ENCODE data around the gene SULT2B1. TPM values are rescaled to one million over a fixed set of nuclear protein-coding genes. Genes with fewer than 3 reads are reported as not detected.

SULT2B1 gene
- total and polyA plus RNA-seq, 2 of the 4 experiments (the other 2 are of a cell fraction): 0.09 TPM; not detected in 1

DNA sequence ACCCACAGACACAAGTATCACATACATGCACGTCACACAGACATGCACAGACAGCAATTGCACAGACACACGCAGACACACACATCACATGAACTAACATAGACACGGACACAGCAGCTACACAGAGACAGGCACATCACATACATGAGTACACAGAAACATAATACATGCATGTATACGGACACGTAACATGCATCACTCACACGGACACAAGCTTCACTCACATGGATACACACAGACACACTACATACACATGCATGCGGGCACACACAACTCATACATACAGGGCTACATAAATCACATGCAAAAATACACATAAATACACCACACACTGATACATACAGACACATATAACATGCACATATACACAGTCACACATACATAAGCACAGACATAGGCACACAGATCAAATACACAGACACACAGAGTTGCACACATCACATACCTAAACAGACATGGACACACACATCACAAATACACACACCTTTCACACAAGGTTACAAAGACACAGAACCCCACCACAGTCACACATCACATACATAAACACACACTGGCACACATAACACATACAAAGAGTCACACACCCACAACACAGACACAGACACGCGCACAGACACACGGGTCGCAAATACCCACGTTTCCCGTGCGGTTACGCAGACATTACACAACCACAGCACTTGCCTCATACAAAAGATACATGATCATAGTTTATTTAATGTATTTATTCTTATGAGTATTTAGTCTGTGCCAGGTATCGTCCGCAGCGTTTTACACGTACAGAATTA lies 39.3 kb upstream of the SULT2B1 start:
- peak overlapping the region; percentile 37; the same call in 1 of the 2 replicates for H3K23ac ChIP-seq (ENCODE audit: low read depth, low read length)
- intact Hi-C loops (cut with micrococcal nuclease): loop anchor here (5.0 kb wide), 1 partner anchor 40 kb away; the partner anchor contains the start of gene SULT2B1
- no peak overlapping the region for H2AK9ac ChIP-seq (replicated peaks; ENCODE audit: low read depth, low read length, poor library complexity)
- no peaks in the 10 kb centered on the region for H3K9me1 ChIP-seq (ENCODE audit: insufficient read depth, low read length)
- in situ Hi-C loops (cut with MboI; ENCODE audit: low sequenced_read_pairs): no loop called here
- no peak overlapping the region for H2BK120ac ChIP-seq (ENCODE audit: low read depth, low read length)
- no peaks in the 10 kb centered on the region for H3K9me3 ChIP-seq (ENCODE audit: control insufficient read depth, insufficient read depth, low read length)
- no peak overlapping the region for H3K9ac ChIP-seq (ENCODE audit: low read depth, low read length)
- H2BK5ac ChIP-seq (ENCODE audit: low read depth, low read length, poor library complexity, severe bottlenecking): no peak overlapping the region
- no peak overlapping the region for H2BK20ac ChIP-seq (ENCODE audit: low read depth, low read length)
- WGBS, 2 experiments (ENCODE audit: extremely low coverage in 2 of 2, insufficient read length in 1 of 2): 49% methylated on average over 5 of the region's 19 CpGs; no CpG with 5 or more reads in 1 of the 2 experiments
- no peaks in the 10 kb centered on the region for H3K36me3 ChIP-seq (ENCODE audit: control insufficient read depth, insufficient read depth, low read length)
- no peak overlapping the region for H3K4me3 ChIP-seq (ENCODE audit: insufficient read depth, low read depth, low read length)
- H4K5ac ChIP-seq (ENCODE audit: low read depth, low read length): no peak overlapping the region
- POLR2A ChIA-PET (ENCODE audit: unreplicated experiment): no interaction called here
- no peaks in the 10 kb centered on the region for H3K4me1 ChIP-seq (ENCODE audit: control insufficient read depth, insufficient read depth, low read length)
- no peak overlapping the region for H4K91ac ChIP-seq (ENCODE audit: insufficient read depth, low read depth, low read length)
- no peak overlapping the region for H3K4ac ChIP-seq (ENCODE audit: low read depth, low read length)
- H2AK5ac ChIP-seq (ENCODE audit: low read depth, low read length): no peak overlapping the region; the same call in 1 of the 2 replicates
- H3K14ac ChIP-seq (replicated peaks; ENCODE audit: low read depth, low read length): no peak overlapping the region
- peaks cover 21% of the 10 kb centered on the region for H3K27me3 ChIP-seq (ENCODE audit: control insufficient read depth, insufficient read depth, low read length)
- H3K79me1 ChIP-seq (ENCODE audit: low read depth in 1 of 2, low read length in 2 of 2): no peaks in the 10 kb centered on the region
- no peak overlapping the region for H2BK15ac ChIP-seq (ENCODE audit: low read depth, low read length)
- H3K18ac ChIP-seq (ENCODE audit: low read depth, low read length): no peak overlapping the region
- H4K8ac ChIP-seq (ENCODE audit: low read depth in 2 of 2, low read length in 2 of 2): no peak overlapping the region; a peak in 1 of 4 replicates
- no peak overlapping the region for H3K4me2 ChIP-seq (ENCODE audit: low read depth, low read length)
- H3K27ac ChIP-seq (ENCODE audit: insufficient read depth, low read length): no peak overlapping the region
- H2AFZ ChIP-seq (replicated peaks; ENCODE audit: low read length, poor library complexity): no peak overlapping the region
- ATAC-seq (ENCODE audit: low read depth): no peak
- BruUV-seq (replicated peaks): no TSS peak
- H3K56ac ChIP-seq (ENCODE audit: extremely low read depth, insufficient read depth, low read length): no peak overlapping the region
- CTCF ChIA-PET: no interaction called here
- H4K20me1 ChIP-seq (ENCODE audit: insufficient read depth, low read length): no peaks in the 10 kb centered on the region
- dilution Hi-C loops (cut with HindIII; ENCODE audit: low sequenced_read_pairs, unreplicated experiment): no loop called here
- TF ChIP-seq FOS (IDR thresholded peaks at IDR 0.05; ENCODE audit: low read depth, low read length): no peak
- peak; percentile 42; the same call in 1 of the 2 replicates for TF ChIP-seq CEBPB (IDR thresholded peaks at IDR 0.05; ENCODE audit: low read depth, low read length)
- no peak for TF ChIP-seq RAD21 (IDR thresholded peaks at IDR 0.05; ENCODE audit: low read length)
- TF ChIP-seq, protein P1, sequence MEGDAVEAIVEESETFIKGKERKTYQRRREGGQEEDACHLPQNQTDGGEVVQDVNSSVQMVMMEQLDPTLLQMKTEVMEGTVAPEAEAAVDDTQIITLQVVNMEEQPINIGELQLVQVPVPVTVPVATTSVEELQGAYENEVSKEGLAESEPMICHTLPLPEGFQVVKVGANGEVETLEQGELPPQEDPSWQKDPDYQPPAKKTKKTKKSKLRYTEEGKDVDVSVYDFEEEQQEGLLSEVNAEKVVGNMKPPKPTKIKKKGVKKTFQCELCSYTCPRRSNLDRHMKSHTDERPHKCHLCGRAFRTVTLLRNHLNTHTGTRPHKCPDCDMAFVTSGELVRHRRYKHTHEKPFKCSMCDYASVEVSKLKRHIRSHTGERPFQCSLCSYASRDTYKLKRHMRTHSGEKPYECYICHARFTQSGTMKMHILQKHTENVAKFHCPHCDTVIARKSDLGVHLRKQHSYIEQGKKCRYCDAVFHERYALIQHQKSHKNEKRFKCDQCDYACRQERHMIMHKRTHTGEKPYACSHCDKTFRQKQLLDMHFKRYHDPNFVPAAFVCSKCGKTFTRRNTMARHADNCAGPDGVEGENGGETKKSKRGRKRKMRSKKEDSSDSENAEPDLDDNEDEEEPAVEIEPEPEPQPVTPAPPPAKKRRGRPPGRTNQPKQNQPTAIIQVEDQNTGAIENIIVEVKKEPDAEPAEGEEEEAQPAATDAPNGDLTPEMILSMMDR (conservative IDR thresholded peaks at IDR 0.05; ENCODE audit: low read depth, low read length): no peak
- DNase-seq: no peak
